Choroid plexus epithelial cell (primary cell): ENCODE results near the gene TRIM60.
"Not testable (repeated sequence)": the region's sequence is repeated elsewhere in the genome, so short reads cannot be mapped to it uniquely, and the experiment has no call there.

Experiments used
- DNase-seq: peaks from one replicate; pipeline ENCODE4 v3.0.0-alpha.2; 2010; ENCODE audit warnings: low read depth
- H3K4me3 ChIP-seq: 2 replicates; pipeline ENCODE4 v1.5.1; 2011; ENCODE audit warnings: low read depth, mild to moderate bottlenecking, control low read depth, low read length, moderate library complexity
- CTCF ChIP-seq: conservative IDR thresholded peaks from 2 replicates; pipeline ENCODE4 v1.5.1; 2011; ENCODE audit warnings: low read depth, mild to moderate bottlenecking, control low read depth, inconsistent platforms, low read length, moderate library complexity

TRIM60 gene

GRCh38 chr4:165058666-165059065, 26.9 kb downstream of the TRIM60 start:
- no peak overlapping the region for H3K4me3 ChIP-seq
- DNase-seq = no peak
- no peak for TF ChIP-seq CTCF

DNA sequence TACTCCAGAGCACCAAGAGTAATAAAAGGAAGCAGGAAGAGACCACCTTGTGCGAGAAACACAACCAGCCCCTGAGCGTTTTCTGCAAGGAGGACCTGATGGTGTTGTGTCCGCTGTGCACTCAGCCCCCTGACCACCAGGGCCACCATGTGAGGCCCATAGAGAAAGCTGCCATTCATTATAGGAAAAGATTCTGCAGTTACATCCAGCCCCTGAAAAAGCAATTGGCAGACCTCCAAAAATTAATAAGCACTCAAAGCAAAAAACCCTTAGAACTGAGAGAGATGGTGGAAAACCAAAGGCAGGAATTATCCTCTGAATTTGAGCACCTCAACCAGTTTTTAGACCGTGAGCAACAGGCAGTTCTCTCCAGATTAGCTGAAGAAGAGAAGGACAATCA, 27.6 kb downstream of the TRIM60 start:
- no peak for TF ChIP-seq CTCF
- H3K4me3 ChIP-seq = no peak overlapping the region
- peak; percentile 2 for DNase-seq

GRCh38 chr4:165060938-165061337, 29.1 kb downstream of the TRIM60 start:
- no peak overlapping the region for H3K4me3 ChIP-seq
- DNase-seq = peak; percentile 9
- peak; percentile 24 for TF ChIP-seq CTCF

DNA sequence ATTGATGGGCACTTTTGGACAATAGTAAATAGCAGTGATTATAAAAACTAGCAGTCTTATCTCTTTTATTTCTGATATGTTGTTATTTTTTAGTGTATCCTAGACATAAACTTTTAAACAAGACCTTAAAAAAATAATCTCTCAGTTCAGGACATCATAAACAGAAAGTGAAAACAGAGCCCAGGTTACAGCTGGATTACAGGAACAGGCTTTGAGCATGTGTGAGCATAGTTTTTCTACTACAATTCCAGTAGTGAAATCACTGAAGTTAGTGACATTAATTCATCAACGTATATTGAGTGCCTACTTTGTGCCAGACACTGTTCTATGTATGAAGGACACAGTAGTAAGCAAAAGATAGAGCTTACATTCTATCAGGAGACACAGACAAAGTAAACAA, 38.8 kb downstream of the TRIM60 start:
- peak; percentile 2 for DNase-seq
- no peak for TF ChIP-seq CTCF

GRCh38 chr4:165073346-165073745, 41.5 kb downstream of the TRIM60 start:
- H3K4me3 ChIP-seq = not testable (repeated sequence)

More for the DNA sequence above, 38.8 kb downstream of the TRIM60 start:
- H3K4me3 ChIP-seq = no peak overlapping the region

DNA sequence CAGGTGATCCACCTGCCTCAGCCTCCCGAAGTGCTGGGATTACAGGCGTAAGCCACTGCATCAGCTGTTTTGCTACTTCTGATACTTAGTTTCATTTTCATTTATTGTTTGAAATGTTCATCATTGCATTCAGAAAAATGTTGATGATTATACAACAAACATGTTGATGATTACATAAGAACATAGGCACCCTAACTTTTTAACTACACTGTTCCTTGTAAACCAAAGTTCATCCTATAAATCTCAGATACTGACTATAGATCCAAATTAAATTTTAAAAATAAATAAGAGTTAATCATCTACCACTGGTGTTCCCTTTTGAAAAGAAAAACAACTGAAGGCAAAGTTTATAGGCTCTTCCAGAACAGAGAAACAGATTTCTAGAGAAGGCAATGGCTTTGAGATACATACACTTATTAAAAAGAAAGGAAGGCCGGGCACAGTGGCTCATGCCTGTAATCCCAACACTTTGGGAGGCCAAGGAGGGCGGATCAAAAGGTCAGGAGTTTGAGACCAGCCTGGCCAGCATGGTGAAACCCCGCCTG, 45.3 kb downstream of the TRIM60 start:
- H3K4me3 ChIP-seq = no peak overlapping the region
- no peak for TF ChIP-seq CTCF
- DNase-seq = no peak

More at GRCh38 chr4:165073346-165073745, 41.5 kb downstream of the TRIM60 start:
- DNase-seq = not testable (repeated sequence)

GRCh38 chr4:165079476-165079875, 47.7 kb downstream of the TRIM60 start:
- TF ChIP-seq CTCF = no peak
- peak; percentile 80 for DNase-seq
- no peak overlapping the region for H3K4me3 ChIP-seq

DNA sequence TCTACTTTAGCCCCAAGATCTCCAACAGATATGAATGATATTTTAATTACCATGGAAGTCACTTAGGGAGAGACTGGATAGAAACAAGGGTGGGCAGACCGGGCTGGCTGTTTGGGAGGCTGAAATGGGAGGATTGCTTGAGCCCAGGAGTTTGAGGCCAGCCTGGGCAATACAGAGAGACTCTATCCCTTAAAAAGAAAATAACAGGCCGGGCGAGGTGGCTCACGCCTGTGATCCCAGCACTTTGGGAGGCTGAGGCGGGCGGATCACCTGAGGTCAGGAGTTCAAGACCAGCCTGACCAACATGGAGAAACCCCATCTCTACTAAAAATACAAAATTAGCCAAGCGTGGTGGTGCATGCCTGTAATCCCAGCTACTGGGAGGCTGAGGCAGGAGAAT, 53.0 kb downstream of the TRIM60 start:
- DNase-seq, H3K4me3 ChIP-seq: not testable (repeated sequence)
